ENCODE data around the gene OR4D10. TPM values are rescaled to one million over a fixed set of nuclear protein-coding genes. Genes with fewer than 3 reads are reported as not detected.

Gene OR4D10
- total and polyA plus RNA-seq, 2 donors (not counting 1 experiment from before 2014, with no cell fraction given): not detected

DNA sequence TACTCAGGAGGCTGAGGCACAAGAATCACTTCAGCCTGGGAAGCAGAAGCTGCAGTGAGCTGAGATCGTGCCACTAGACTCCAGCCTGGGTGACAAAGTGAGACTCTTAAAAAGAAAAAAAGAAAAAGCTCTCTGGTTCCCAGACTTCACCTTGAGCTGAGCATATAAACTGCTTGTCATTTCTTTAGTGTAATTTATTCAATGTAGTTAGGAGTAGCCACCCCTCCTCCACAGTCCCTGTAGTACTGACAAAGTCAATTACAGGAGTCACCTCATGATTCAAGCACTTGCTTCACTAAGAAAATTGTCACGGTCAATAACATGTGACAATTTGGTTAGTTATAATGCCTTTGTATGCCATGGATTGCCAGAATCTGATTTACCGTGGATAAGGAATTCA is 7.2 kb downstream of the OR4D10 start:
- Mint-ChIP-seq H3K4me3 (no peak overlapping the region), H3K27ac (no peak overlapping the region), H3K27me3 (peaks cover 12% of the 10 kb centered on the region), H3K9me3 (ENCODE audit: insufficient read depth) (no peaks in the 10 kb centered on the region), H3K4me1 (peaks cover 10% of the 10 kb centered on the region)
- intact Hi-C loops (cut with micrococcal nuclease): no loop called here
- DNase-seq (no peak), ATAC-seq (ENCODE audit: low read depth) (no peak)
- Histone ChIP-seq H4K20me1 (ENCODE audit: control insufficient read depth, insufficient read depth, low read length, poor library complexity, severe bottlenecking) (no peaks in the 10 kb centered on the region), H3K9ac (ENCODE audit: low read length) (no peak overlapping the region), H3K4me2 (replicated peaks; ENCODE audit: low read depth, low read length, poor library complexity, severe bottlenecking) (no peak overlapping the region), H3K36me3 (replicated peaks in 1 of 2; ENCODE audit: control extremely low read depth in 1 of 2, control insufficient read depth in 1 of 2, extremely low read depth in 1 of 2, insufficient read depth in 2 of 2, low read length in 1 of 2) (no peaks in the 10 kb centered on the region), H3K4me3 (ENCODE audit: control extremely low read depth in 1 of 5, extremely low read depth in 1 of 5, insufficient read depth in 1 of 5, low read depth in 2 of 5, low read length in 4 of 5) (no peak overlapping the region), H3K4me1 (ENCODE audit: control insufficient read depth in 2 of 2, insufficient read depth in 2 of 2, low read length in 2 of 2) (peaks cover 4 to 5% of the 10 kb centered on the region in 2 donors), H3K27ac (ENCODE audit: low read length in 2 of 2) (no peak overlapping the region), H3K27me3 (replicated peaks in 1 of 4; ENCODE audit: control extremely low read depth in 1 of 4, control insufficient read depth in 3 of 4, insufficient read depth in 4 of 4, low read length in 3 of 4) (no peaks in the 10 kb centered on the region), H2AFZ (ENCODE audit: insufficient read depth, low read depth, low read length, poor library complexity, severe bottlenecking) (no peak overlapping the region), H3K9me3 (ENCODE audit: control extremely low read depth in 1 of 3, control insufficient read depth in 2 of 3, insufficient read depth in 1 of 3, low read length in 2 of 3) (no peaks in the 10 kb centered on the region), H3K79me2 (ENCODE audit: control insufficient read depth, insufficient read depth, low read length) (no peaks in the 10 kb centered on the region)
- no peak for TF ChIP-seq EZH2 (IDR thresholded peaks at IDR 0.05; ENCODE audit: borderline replicate concordance, insufficient read depth, low read depth, low read length, poor library complexity, severe bottlenecking)
- TF ChIP-seq, protein P1, sequence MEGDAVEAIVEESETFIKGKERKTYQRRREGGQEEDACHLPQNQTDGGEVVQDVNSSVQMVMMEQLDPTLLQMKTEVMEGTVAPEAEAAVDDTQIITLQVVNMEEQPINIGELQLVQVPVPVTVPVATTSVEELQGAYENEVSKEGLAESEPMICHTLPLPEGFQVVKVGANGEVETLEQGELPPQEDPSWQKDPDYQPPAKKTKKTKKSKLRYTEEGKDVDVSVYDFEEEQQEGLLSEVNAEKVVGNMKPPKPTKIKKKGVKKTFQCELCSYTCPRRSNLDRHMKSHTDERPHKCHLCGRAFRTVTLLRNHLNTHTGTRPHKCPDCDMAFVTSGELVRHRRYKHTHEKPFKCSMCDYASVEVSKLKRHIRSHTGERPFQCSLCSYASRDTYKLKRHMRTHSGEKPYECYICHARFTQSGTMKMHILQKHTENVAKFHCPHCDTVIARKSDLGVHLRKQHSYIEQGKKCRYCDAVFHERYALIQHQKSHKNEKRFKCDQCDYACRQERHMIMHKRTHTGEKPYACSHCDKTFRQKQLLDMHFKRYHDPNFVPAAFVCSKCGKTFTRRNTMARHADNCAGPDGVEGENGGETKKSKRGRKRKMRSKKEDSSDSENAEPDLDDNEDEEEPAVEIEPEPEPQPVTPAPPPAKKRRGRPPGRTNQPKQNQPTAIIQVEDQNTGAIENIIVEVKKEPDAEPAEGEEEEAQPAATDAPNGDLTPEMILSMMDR (IDR thresholded peaks at IDR 0.05): no peak
- POLR2A ChIA-PET: interaction anchor here (0.6 kb wide), 1 partner anchor 146 kb away, joined by 8 read pairs; no protein-coding TSS in a partner anchor
- WGBS (ENCODE audit: insufficient coverage): 100% methylated on average over 3 of the region's 3 CpGs
- CTCF ChIA-PET: no interaction called here

DNA sequence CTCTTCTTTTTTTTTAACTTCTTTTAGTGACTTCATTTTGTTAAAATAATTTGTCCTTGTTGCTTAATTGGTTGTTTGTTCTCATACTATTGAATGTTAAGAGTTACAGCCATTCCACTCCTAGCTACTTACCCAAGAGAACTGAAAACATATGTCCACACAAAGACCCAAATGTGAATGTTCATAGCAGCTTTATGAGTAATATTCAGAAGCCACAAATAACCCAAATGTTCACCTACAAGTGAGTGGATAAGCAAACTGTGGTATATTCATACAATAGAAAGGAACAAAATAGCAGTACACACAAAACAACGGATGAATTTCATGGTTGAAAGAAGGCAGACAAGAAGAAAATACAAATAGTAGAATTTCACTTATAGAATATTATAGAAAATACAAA is 28.8 kb downstream of the OR4D10 start:
- Mint-ChIP-seq H3K4me1 (no peaks in the 10 kb centered on the region), H3K4me3 (no peak overlapping the region), H3K9me3 (ENCODE audit: insufficient read depth) (no peaks in the 10 kb centered on the region), H3K27me3 (peaks cover 10% of the 10 kb centered on the region), H3K27ac (no peak overlapping the region)
- Histone ChIP-seq H3K4me1 (ENCODE audit: control insufficient read depth in 2 of 2, insufficient read depth in 2 of 2, low read length in 2 of 2) (no peaks in the 10 kb centered on the region), H4K20me1 (ENCODE audit: control insufficient read depth, insufficient read depth, low read length, poor library complexity, severe bottlenecking) (no peaks in the 10 kb centered on the region), H3K36me3 (replicated peaks in 1 of 2; ENCODE audit: control extremely low read depth in 1 of 2, control insufficient read depth in 1 of 2, extremely low read depth in 1 of 2, insufficient read depth in 2 of 2, low read length in 1 of 2) (no peaks in the 10 kb centered on the region), H3K9ac (ENCODE audit: low read length) (no peak overlapping the region), H3K79me2 (ENCODE audit: control insufficient read depth, insufficient read depth, low read length) (no peaks in the 10 kb centered on the region), H3K27me3 (replicated peaks in 1 of 4; ENCODE audit: control extremely low read depth in 1 of 4, control insufficient read depth in 3 of 4, insufficient read depth in 4 of 4, low read length in 3 of 4) (peaks cover 0 to 5% (median 0%) of the 10 kb centered on the region in 4 experiments), H2AFZ (ENCODE audit: insufficient read depth, low read depth, low read length, poor library complexity, severe bottlenecking) (no peak overlapping the region), H3K9me3 (ENCODE audit: control extremely low read depth in 1 of 3, control insufficient read depth in 2 of 3, insufficient read depth in 1 of 3, low read length in 2 of 3) (no peaks in the 10 kb centered on the region), H3K27ac (ENCODE audit: low read length in 2 of 2) (no peak overlapping the region), H3K4me2 (replicated peaks; ENCODE audit: low read depth, low read length, poor library complexity, severe bottlenecking) (no peak overlapping the region), H3K4me3 (ENCODE audit: control extremely low read depth in 1 of 5, extremely low read depth in 1 of 5, insufficient read depth in 1 of 5, low read depth in 2 of 5, low read length in 4 of 5) (no peak overlapping the region)
- intact Hi-C loops (cut with micrococcal nuclease): no loop called here
- WGBS (ENCODE audit: insufficient coverage): no CpG with 5 or more reads among the region's 1 CpG
- ChIA-PET CTCF (no interaction called here), POLR2A (no interaction called here)
- DNase-seq: no peak
- ATAC-seq (ENCODE audit: low read depth): no peak
- no peak for TF ChIP-seq EZH2 (IDR thresholded peaks at IDR 0.05; ENCODE audit: borderline replicate concordance, insufficient read depth, low read depth, low read length, poor library complexity, severe bottlenecking)
- TF ChIP-seq, protein P1 (IDR thresholded peaks at IDR 0.05): no peak
